ENCODE measurements around the gene ARF6. TPM values are rescaled to one million over a fixed set of nuclear protein-coding genes. Genes with fewer than 3 reads are reported as not detected.
A peak's percentile ranks its signal among the peaks of the same experiment; 100 is the strongest.

ARF6 gene
- total RNA-seq, 1 experiment from 2014 or later, result 88.8 TPM

GRCh38 chr14:49852301-49853157 lies 40.4 kb upstream of the ARF6 start, which contains the start of gene NEMF:
Gene NEMF, minus strand, starts transcription at chr14:49852788. Its CDS starts 35 bp downstream, at chr14:49852753.
- Histone ChIP-seq H3K79me2 (ENCODE audit: insufficient read depth, low read length) (peaks cover 47% of the 10 kb centered on the region), H3K4me1 (ENCODE audit: control insufficient read depth in 1 of 2, insufficient read depth in 2 of 2, low read length in 2 of 2) (peaks cover 7 to 22% of the 10 kb centered on the region in 2 experiments), H3K27ac (ENCODE audit: low read depth, low read length) (peak within 1 kb of the TSS; percentile 66), H3K36me3 (ENCODE audit: control insufficient read depth in 1 of 2, insufficient read depth in 2 of 2, low read length in 2 of 2) (peaks cover 13 to 16% of the 10 kb centered on the region in 2 experiments; a peak in 3 of 4 replicates), H3K27me3 (ENCODE audit: insufficient read depth, low read length) (no peaks in the 10 kb centered on the region), H3K9ac (ENCODE audit: low read length) (peak within 1 kb of the TSS; percentile 92), H3K4me2 (ENCODE audit: low read length) (peak within 1 kb of the TSS; percentile 63), H4K20me1 (ENCODE audit: insufficient read depth) (no peaks in the 10 kb centered on the region), H3K4me3 (replicated peaks in 1 of 2; ENCODE audit: low read depth in 1 of 2, low read length in 2 of 2) (peak within 1 kb of the TSS; percentile 82 to 89), H2AFZ (ENCODE audit: low read depth, low read length, poor library complexity, severe bottlenecking) (peak within 1 kb of the TSS; percentile 76), H3K9me2 (ENCODE audit: insufficient read depth) (no peaks in the 10 kb centered on the region), H3K9me3 (ENCODE audit: control insufficient read depth in 1 of 2, insufficient read depth in 1 of 2, low read depth in 1 of 2, low read length in 2 of 2) (no peaks in the 10 kb centered on the region)
- RAD21 ChIA-PET (ENCODE audit: low non-redundant PET in 1 of 2, low total read pairs in 2 of 2, uncharacterized antibody in 2 of 2, unreplicated experiment in 2 of 2), result interaction anchor here in 1 of 2 experiments (1.0 to 1.2 kb wide), 4 partner anchors 9 to 210 kb away, joined by 3 to 4 read pairs (median 3); no protein-coding TSS in a partner anchor
- ATAC-seq (peak; percentile 75), DNase-seq (ENCODE audit: low read depth, low spot score) (peak; percentile 90)
- intact Hi-C loops (cut with micrococcal nuclease), result loop anchor here (2.0 to 10.0 kb wide), 2 partner anchors 218 to 922 kb away; partner anchors contain the start of gene DNAAF2
- CTCF ChIA-PET, result interaction anchor here (0.6 to 4.0 kb wide), 21 partner anchors 10 to 391 kb away, joined by 3 to 76 read pairs (median 3); partner anchors contain the start of genes MGAT2 and RPL36AL
- BruUV-seq (replicated peaks), result TSS peak; percentile 52
- POLR2A ChIA-PET, result interaction anchor here (0.8 to 2.6 kb wide), 11 partner anchors 8 to 487 kb away, joined by 3 to 8 read pairs (median 6); partner anchors contain the start of gene KLHDC2
- TF ChIP-seq CEBPB (IDR thresholded peaks at IDR 0.05; ENCODE audit: low read depth), result no peak
- peak; percentile 89 for TF ChIP-seq POLR2AphosphoS5 (IDR thresholded peaks at IDR 0.05; ENCODE audit: low read depth, low read length)
- no peak for TF ChIP-seq REST (IDR thresholded peaks at IDR 0.05; ENCODE audit: low read depth)
- peak; percentile 26; the same call in 1 of the 2 replicates for TF ChIP-seq SP1 (IDR thresholded peaks at IDR 0.05; ENCODE audit: low read depth)
- TF ChIP-seq RAD21 (IDR thresholded peaks at IDR 0.05; ENCODE audit: low read depth), result peak; percentile 42; the same call in 1 of the 2 replicates
- no peak for TF ChIP-seq TCF7L2 (IDR thresholded peaks at IDR 0.05; ENCODE audit: borderline replicate concordance, extremely low read depth, insufficient read depth, insufficient read length)
- peak; percentile 65 for TF ChIP-seq MAX (IDR thresholded peaks at IDR 0.05)
- no peak for TF ChIP-seq EZH2phosphoT487 (IDR thresholded peaks at IDR 0.05; ENCODE audit: borderline replicate concordance)
- TF ChIP-seq ZNF274 (IDR thresholded peaks at IDR 0.05; ENCODE audit: low read depth, low read length), result no peak
- no peak for TF ChIP-seq POLR2A (IDR thresholded peaks at IDR 0.05; ENCODE audit: borderline replicate concordance, extremely low read depth, insufficient read depth, insufficient read length)
- TF ChIP-seq SRF (IDR thresholded peaks at IDR 0.05; ENCODE audit: low read depth), result no peak
- peak; percentile 76 to 95 (median 91) for TF ChIP-seq CTCF (IDR thresholded peaks at IDR 0.05 in 2 of 3, conservative IDR thresholded peaks at IDR 0.05 in 1 of 3; ENCODE audit: borderline replicate concordance in 1 of 3, insufficient read depth in 1 of 3, low read depth in 2 of 3, low read length in 2 of 3)
- peak; percentile 91 for TF ChIP-seq ZFX (IDR thresholded peaks at IDR 0.05)
- TF ChIP-seq JUND (IDR thresholded peaks at IDR 0.05), result no peak
- peak; percentile 16 for TF ChIP-seq ZBTB33 (IDR thresholded peaks at IDR 0.05; ENCODE audit: extremely low read depth, insufficient replicate concordance, low read length)
- peak; percentile 43; the same call in 1 of the 2 replicates for TF ChIP-seq ELF1 (IDR thresholded peaks at IDR 0.05; ENCODE audit: borderline replicate concordance, low read depth)
- peak; percentile 86; the same call in 1 of the 2 replicates for TF ChIP-seq CBX3 (IDR thresholded peaks at IDR 0.05; ENCODE audit: low read depth)

Measured in HCT116 (cell line).